ENCODE results near the gene ZAR1. TPM values are rescaled to one million over a fixed set of nuclear protein-coding genes. Genes with fewer than 3 reads are reported as not detected.

Gene ZAR1
- total and polyA plus RNA-seq, 2 experiments from 2014 or later: not detected

GRCh38 chr4:48538358-48538757 lies 48.3 kb downstream of the ZAR1 start:
- Histone ChIP-seq H3K9me3 (ENCODE audit: low read depth) (no peaks in the 10 kb centered on the region), H4K20me1 (ENCODE audit: insufficient read depth, poor library complexity, severe bottlenecking) (no peaks in the 10 kb centered on the region), H3K4me1 (ENCODE audit: insufficient read depth) (no peaks in the 10 kb centered on the region), H3K36me3 (replicated peaks; ENCODE audit: insufficient read depth, low read depth) (no peaks in the 10 kb centered on the region), H3K79me2 (no peaks in the 10 kb centered on the region), H3K27me3 (no peaks in the 10 kb centered on the region), H2AFZ (no peak overlapping the region), H3K4me2 (no peak overlapping the region), H3K9me2 (replicated peaks; ENCODE audit: insufficient read depth) (no peaks in the 10 kb centered on the region), H3K27ac (no peak overlapping the region), H3K4me3 (no peak overlapping the region)
- no peak for TF ChIP-seq EZH2phosphoT487 (IDR thresholded peaks at IDR 0.05; ENCODE audit: low read depth, severe bottlenecking, unreplicated experiment)
- TF ChIP-seq CTCF (IDR thresholded peaks at IDR 0.05; ENCODE audit: poor library complexity): no peak
- TF ChIP-seq EZH2 (IDR thresholded peaks at IDR 0.05; ENCODE audit: borderline replicate concordance): no peak
- DNase-seq (ENCODE audit: low spot score): no peak

GRCh38 chr4:48539597-48539996 lies 49.5 kb downstream of the ZAR1 start:
- H3K36me3 ChIP-seq (replicated peaks; ENCODE audit: insufficient read depth, low read depth): no peaks in the 10 kb centered on the region
- no peak for DNase-seq (ENCODE audit: low spot score)
- H3K27me3 ChIP-seq: no peaks in the 10 kb centered on the region

GRCh38 chr4:48542888-48543287 lies 52.8 kb downstream of the ZAR1 start:
- 98% methylated on average over 2 of the region's 2 CpGs for WGBS (ENCODE audit: low lambda C conversion rate, missing lambda C conversion rate)
- no peaks in the 10 kb centered on the region for H3K79me2 ChIP-seq
- H3K9me2 ChIP-seq (replicated peaks; ENCODE audit: insufficient read depth): no peaks in the 10 kb centered on the region
- no peak overlapping the region for H3K4me3 ChIP-seq
- TF ChIP-seq EZH2 (IDR thresholded peaks at IDR 0.05; ENCODE audit: borderline replicate concordance): no peak
- TF ChIP-seq EZH2phosphoT487 (IDR thresholded peaks at IDR 0.05; ENCODE audit: low read depth, severe bottlenecking, unreplicated experiment): no peak
- no peak overlapping the region for H2AFZ ChIP-seq
- H3K4me1 ChIP-seq (ENCODE audit: insufficient read depth): no peaks in the 10 kb centered on the region
- H3K27me3 ChIP-seq: no peaks in the 10 kb centered on the region
- no peak overlapping the region for H3K4me2 ChIP-seq
- H3K9me3 ChIP-seq (ENCODE audit: low read depth): no peaks in the 10 kb centered on the region
- no peak for DNase-seq (ENCODE audit: low spot score)
- H3K36me3 ChIP-seq (replicated peaks; ENCODE audit: insufficient read depth, low read depth): no peaks in the 10 kb centered on the region
- H3K27ac ChIP-seq: no peak overlapping the region
- H4K20me1 ChIP-seq (ENCODE audit: insufficient read depth, poor library complexity, severe bottlenecking): no peaks in the 10 kb centered on the region

More at GRCh38 chr4:48539597-48539996, 49.5 kb downstream of the ZAR1 start:
- no peaks in the 10 kb centered on the region for H4K20me1 ChIP-seq (ENCODE audit: insufficient read depth, poor library complexity, severe bottlenecking)
- no peak overlapping the region for H3K4me2 ChIP-seq
- H3K4me1 ChIP-seq (ENCODE audit: insufficient read depth): no peaks in the 10 kb centered on the region
- no peaks in the 10 kb centered on the region for H3K9me2 ChIP-seq (replicated peaks; ENCODE audit: insufficient read depth)
- H3K79me2 ChIP-seq: no peaks in the 10 kb centered on the region
- no peak overlapping the region for H3K27ac ChIP-seq
- no peaks in the 10 kb centered on the region for H3K9me3 ChIP-seq (ENCODE audit: low read depth)
- TF ChIP-seq CTCF (IDR thresholded peaks at IDR 0.05; ENCODE audit: poor library complexity) (no peak), EZH2 (IDR thresholded peaks at IDR 0.05; ENCODE audit: borderline replicate concordance) (no peak)
- H2AFZ ChIP-seq: no peak overlapping the region
- no peak overlapping the region for H3K4me3 ChIP-seq
- WGBS (ENCODE audit: low lambda C conversion rate, missing lambda C conversion rate): 72% methylated on average over 3 of the region's 3 CpGs

- 85% methylated on average over 3 of the region's 3 CpGs for WGBS (ENCODE audit: low lambda C conversion rate, missing lambda C conversion rate)
- Histone ChIP-seq H3K27me3 (no peaks in the 10 kb centered on the region), H3K4me2 (no peak overlapping the region), H3K4me1 (ENCODE audit: insufficient read depth) (no peaks in the 10 kb centered on the region), H3K79me2 (no peaks in the 10 kb centered on the region), H2AFZ (no peak overlapping the region), H3K36me3 (replicated peaks; ENCODE audit: insufficient read depth, low read depth) (no peaks in the 10 kb centered on the region), H3K9me2 (replicated peaks; ENCODE audit: insufficient read depth) (no peaks in the 10 kb centered on the region), H4K20me1 (ENCODE audit: insufficient read depth, poor library complexity, severe bottlenecking) (no peaks in the 10 kb centered on the region), H3K27ac (no peak overlapping the region), H3K9me3 (ENCODE audit: low read depth) (no peaks in the 10 kb centered on the region), H3K4me3 (no peak overlapping the region)
- no peak for DNase-seq (ENCODE audit: low spot score)
- no peak for TF ChIP-seq EZH2 (IDR thresholded peaks at IDR 0.05; ENCODE audit: borderline replicate concordance)
- no peak for TF ChIP-seq CTCF (IDR thresholded peaks at IDR 0.05; ENCODE audit: poor library complexity)
- no peak for TF ChIP-seq EZH2phosphoT487 (IDR thresholded peaks at IDR 0.05; ENCODE audit: low read depth, severe bottlenecking, unreplicated experiment)
Observed at GRCh38 chr4:48543796-48544195, 53.7 kb downstream of the ZAR1 start.

Other genes starting within 250 kb of the ZAR1 start
- gene TEC, start 220.4 kb upstream of the ZAR1 start, total RNA-seq: 1.2 and 2.1 TPM in 2 replicates
- gene TEC, start 220.4 kb upstream of the ZAR1 start, polyA plus RNA-seq: 1.3 and 2.1 TPM in 2 replicates
- 67.6 and 101 TPM in 2 replicates for gene SLAIN2, start 148.7 kb upstream of the ZAR1 start, total RNA-seq
- gene SLAIN2, start 148.7 kb upstream of the ZAR1 start, polyA plus RNA-seq: 30.9 and 40.1 TPM in 2 replicates
- 0.23 and 0.36 TPM in 2 replicates for gene SLC10A4, start 6.9 kb upstream of the ZAR1 start, total RNA-seq
- gene SLC10A4, start 6.9 kb upstream of the ZAR1 start, polyA plus RNA-seq: 0.36 and 0.39 TPM in 2 replicates

All from hepatocyte (in vitro differentiated cells).